IPS-11a (cell line): ENCODE results near the gene CRYBG1.
"Not testable (repeated sequence)": the region's sequence is repeated elsewhere in the genome, so short reads cannot be mapped to it uniquely, and the experiment has no call there.

Source experiments
- H3K4me3 ChIP-seq: one replicate; pipeline ENCODE4 v1.5.1; 2013; ENCODE audit warnings: low read depth, low read length, control low read depth

CRYBG1 gene

DNA sequence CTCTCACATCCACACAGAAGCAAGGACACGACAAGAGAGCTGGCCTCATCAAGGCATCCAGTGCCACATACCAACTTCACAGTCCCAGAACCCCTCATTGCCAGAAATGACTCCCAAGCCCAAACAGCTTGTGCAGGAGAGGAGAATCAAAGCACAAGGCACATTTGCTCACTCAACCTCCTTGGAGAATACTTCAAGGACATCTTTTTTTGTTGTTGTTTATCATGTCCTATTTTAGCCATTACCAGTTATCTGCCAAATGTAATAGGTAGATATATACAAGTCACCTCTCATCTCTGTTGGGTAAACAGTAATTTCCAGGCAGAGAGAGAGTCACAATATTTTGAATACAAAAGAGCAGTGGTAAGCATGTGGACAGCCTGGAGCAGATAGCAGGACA is 221.0 kb downstream of the CRYBG1 start:
- H3K4me3 ChIP-seq, result no peak overlapping the region

DNA sequence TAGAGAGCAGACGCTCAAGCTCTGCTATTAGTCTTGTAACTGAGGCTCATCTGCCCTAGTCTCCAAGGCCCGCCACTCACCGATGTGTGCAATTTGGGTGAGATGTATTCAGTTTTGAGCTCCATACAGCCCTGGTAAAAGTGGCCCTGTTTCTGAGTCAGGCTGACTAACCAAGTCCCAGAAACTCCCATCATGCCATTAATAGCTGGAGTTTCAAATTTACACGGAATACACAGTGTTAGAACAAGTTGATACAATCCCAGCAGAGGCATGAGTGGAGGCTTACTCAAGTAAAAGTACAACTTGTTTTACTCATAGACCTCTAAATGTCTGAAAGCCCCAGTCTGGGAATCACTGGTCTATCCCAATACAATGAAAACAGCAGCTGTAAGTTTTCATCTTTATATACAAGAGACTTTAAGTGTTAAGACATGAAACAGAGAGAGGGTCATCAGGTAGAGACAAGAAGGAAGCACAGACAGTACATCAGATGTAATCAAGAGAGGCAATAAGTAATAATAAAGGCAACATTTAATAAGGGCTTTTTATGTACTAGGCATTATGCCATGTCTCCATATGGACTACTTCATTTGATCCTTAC is 226.4 kb downstream of the CRYBG1 start:
- H3K4me3 ChIP-seq, result no peak overlapping the region

DNA sequence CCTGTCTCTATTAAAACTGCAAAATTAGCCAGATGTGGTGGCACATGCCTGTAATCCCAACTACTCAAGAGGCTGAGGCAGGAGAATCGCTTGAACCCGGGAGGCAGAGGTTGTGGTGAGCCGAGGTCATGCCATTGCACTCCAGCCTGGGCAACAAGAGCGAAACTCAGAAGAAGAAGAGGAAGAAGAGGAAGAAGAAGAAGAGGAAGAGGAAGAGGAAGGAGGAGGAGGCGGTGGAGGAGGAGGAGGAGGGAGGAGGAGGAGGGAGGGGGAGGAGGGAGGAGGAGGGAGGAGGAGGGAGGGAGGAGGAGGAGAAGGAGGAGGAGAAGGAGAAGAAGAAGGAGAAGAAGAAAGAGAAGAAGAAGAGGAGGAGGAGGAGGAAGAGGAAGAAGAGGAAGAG is 228.4 kb downstream of the CRYBG1 start:
- H3K4me3 ChIP-seq, result not testable (repeated sequence)

DNA sequence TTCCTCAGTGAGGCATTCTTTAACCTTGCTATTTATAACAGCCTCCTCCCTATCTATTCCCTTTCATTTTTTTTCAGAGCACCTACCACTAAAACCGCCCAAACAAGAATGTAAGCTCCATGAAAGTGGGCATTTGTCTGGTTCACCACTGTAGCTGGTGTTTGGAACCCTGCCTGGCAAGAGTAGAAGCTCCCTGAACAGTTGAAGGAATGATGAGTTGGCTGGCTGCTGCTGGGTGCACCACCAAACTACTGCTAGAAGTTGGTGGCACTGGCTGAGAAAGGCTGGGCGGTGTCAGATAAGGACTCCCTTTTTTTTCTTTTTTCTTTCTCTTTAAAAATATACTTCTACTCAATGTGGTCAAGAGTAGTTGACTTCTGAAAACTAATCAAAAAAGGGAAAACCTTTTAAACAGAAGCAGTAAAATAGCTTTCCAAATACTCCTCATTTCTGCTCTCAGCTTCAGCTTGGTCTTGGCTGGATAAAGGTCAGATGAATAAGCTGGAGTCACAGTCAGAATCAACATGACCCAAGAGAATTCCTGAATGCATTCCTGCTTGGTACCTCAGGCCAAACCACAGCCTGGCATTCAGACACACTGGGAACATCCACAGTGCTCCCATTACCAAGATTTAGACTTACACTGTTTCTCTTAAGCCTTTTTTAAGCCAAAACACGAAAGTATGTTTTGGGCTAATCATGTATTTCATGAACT is 230.8 kb downstream of the CRYBG1 start:
- H3K4me3 ChIP-seq, result no peak overlapping the region

DNA sequence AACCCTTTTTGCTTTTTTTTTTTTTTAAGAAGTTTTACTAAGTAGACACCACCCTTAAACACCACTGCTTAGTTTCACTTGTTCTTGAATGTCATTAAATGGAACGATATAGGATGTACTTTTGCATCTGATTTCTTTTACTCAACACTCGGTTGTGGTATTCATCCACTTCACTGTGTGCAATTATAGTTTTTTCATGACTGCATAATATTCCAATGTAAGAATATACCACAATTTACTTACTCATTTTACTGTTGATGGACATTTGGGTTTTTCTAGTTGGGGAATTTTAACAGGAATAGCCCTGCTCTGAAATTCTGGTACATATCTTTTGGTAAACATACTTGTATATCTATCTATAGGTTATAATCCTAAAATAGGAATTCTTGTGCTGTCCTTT is 238.9 kb downstream of the CRYBG1 start:
- H3K4me3 ChIP-seq, result no peak overlapping the region

DNA sequence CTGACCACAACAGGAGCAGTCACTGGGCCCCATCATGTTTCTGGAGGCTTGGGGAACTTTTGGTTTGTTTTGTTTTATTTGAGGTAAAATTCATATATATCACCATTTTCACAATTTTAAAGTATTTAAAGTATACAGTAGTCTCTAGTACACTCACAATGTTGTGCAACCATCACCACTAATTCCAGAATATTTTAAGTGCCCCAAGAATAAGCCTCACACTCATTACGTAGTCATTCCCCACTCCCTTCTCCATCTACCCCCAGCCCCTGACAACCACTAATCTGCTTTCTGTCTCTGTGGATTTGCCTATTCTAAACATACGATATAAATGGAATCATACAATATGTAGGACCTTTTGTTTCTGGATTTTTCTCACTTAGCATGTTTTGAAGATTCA is 239.8 kb downstream of the CRYBG1 start:
- H3K4me3 ChIP-seq, result no peak overlapping the region

DNA sequence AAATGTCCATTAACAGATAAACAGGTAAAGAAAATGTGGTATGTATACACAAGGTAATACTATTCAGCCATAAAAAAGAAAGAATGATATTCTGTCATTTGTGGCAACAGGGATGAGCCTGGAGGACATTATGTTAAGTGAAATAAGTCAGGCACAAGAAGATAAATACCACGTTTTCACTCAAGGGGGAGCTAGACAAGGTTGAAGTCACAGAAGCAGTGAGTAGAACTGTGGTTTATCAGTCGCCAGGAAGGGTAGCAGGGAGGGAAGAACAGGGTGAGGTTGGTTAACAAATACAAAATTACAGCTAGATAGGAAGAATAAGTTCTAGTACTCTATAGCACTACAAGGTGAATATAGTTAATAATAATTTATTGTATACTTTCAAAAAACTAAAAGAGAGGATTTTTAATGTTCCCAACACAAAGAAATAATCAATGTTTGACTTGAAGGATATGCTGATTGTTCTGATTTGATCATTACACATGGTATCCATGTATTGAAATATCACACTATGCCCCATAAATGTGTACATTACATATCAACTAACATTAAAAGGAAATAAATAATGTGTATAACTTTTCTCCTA is 247.7 kb downstream of the CRYBG1 start:
- H3K4me3 ChIP-seq, result no peak overlapping the region

DNA sequence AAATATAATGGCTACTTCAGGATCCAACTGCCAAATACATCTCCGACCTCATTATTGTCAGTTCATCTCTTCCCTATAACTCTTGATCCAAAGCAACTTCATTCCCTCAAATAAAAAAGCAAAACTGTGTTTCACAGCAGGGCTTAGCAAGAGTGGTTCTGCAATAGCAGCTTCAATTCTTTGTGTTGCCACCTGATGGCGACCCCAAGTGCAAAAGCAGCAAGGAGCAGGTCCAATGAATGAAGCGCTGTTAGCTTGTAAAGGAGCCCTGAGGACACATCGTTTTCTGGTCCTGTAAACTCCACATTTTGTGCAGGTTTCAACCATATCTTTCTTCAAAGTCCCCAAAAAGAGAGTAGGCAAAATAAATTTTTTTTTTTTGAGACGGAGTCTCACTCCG is 249.2 kb downstream of the CRYBG1 start:
- no peak overlapping the region for H3K4me3 ChIP-seq

DNA sequence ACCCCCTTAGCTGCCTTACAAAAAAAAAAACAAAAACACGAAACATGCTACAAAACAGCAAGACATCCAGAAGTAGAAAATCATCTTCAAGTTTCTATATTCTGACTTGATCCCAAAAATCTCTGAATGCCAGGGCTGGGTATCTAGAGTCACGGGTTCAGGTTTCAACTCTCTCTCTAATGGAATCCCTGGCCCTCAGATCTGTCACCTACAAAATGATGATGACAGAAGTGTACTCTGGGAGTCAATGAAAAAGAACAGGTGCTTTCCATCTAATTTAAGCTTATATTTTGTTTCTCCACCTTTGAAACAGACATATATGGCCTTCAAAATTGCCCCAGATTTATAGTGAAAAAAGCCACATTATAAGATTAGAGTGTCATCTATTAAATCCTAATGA is 250.5 kb downstream of the CRYBG1 start:
- no peak overlapping the region for H3K4me3 ChIP-seq

DNA sequence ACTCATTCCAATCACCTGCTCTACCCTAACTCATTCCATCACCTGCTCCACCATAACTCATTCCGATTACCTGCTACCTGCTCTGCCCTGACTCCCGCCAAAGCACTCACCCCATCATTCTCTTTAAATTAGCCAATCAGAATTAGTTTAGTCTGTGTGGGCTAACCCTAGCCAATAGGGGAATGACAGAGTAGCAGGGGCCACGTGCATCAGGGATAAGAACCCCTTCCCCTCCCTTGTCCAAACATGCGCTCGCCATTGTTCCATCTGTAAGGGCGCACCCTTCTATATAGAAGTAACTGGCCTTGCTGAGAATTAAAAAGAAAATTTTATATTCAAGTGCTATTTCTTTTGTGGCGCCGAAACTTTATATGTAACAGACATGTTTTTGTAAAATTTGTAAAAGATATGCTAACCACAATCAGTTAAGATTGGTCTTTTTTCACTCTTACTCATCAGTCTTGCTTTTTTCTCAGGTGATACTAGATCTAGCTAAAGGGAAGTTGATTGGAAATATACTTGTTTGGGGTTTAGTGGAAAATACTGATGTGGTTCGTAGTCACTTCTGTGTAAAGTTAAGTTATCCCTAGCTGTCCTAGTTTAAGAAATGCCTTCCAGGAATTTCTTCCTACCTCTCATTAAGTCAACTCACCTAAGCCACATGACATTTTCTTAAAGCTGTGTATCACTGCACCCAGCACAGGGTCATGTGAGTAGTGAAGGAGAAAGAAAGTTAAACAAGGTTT is 252.3 kb downstream of the CRYBG1 start:
- H3K4me3 ChIP-seq, result no peak overlapping the region

DNA sequence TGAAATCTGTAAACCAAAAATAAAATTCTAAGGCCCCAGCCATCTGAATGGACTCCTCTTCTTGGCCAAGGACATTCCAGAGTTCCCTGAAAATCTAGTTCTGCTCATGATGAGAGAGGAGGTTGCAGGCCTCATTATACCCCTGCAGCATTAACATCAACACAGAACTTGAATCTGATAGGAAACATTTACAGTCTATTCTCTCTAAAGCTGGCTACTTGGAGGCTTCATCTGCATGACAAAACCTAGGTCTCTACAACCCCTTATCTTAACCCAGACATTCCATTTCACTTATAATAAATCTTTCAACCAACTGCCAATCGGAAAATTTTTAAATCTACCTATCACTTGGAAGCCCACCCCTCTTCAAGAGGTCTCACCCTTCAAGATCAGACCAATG is 253.1 kb downstream of the CRYBG1 start:
- H3K4me3 ChIP-seq, result no peak overlapping the region

DNA sequence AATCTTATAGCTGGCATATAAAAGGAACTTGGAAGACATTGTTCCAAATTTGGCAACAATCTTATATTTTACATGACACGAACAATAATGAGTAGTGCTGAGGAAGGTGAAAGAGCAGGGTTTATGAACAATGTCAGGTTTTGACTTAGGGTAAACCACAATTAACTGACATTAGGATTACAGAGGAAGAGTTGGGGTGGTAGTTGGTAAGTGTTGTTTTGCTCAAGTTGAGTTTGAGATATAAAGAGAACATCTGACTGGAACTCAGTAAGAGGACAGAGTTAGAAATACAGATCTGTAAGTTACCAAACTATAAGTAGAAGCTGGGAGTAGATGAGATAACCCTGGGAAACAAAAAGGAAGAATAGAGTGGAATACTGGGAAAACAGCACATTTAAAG is 253.6 kb downstream of the CRYBG1 start:
- no peak overlapping the region for H3K4me3 ChIP-seq

DNA sequence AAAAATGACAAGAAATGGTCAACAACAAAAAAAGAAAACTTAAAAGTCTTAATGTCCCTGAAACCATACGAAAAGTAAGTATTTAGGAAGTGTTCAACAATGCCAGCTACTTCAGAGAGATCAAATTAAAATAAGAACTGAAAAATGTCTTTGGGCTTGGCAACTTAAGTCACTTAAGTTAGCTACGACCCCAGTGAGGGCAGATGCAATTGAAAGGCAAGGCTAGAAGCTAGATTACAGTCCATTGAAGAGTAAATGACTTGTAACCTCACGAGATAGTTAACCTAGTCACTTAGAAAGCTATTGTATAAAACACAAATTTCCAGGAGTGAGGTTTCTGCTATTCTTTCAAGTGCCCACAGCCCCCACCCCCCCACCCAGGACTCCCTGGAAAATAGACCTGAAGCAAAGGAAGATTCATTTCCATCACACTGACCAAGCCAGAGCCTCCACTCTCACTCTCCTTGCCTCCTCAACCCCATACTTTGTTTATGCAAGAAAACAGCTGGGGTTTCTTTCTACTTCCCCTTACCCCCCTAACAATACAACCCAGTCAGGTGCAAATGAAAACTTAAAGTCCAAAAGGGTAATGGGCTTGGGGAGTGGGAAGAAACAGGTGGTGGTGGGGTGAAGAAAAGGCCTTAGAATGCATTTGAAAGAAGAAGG is 254.2 kb downstream of the CRYBG1 start:
- no peak overlapping the region for H3K4me3 ChIP-seq

DNA sequence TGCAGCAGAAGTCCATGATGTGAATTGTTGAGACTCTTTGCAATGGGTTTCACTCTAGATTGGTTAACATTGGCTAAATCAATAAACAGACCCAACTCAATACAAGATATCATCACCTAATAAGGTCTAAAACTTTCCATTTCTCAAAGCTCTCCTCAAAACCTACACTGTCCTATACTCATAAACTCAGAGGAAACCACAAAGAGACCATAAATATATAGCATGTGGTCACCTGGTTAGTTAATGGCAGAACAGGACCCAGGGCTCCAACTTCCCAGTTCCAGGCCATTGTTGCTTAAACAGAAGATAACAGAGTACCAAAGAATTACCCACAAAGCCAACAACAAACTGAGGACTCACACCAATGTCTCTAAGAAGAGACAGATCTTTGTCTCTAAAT is 256.8 kb downstream of the CRYBG1 start:
- no peak overlapping the region for H3K4me3 ChIP-seq

DNA sequence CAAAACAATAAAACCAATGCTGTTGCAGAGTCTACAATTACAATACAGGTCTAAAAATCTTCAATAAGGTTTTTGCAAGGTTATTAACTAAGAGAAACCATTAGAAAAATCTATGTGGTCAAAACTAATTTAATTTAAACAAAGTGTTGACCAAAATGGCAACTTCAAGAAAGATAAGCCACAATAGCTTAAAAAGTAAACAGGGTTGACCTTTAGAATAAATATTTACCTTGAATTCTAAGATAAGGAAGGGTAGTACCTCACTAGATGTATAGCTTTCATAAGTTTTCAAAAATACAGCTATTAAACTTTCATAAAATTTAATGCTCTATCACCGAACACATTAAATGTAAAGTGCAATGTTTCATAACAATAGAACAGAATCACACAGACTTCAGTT is 257.3 kb downstream of the CRYBG1 start:
- no peak overlapping the region for H3K4me3 ChIP-seq

DNA sequence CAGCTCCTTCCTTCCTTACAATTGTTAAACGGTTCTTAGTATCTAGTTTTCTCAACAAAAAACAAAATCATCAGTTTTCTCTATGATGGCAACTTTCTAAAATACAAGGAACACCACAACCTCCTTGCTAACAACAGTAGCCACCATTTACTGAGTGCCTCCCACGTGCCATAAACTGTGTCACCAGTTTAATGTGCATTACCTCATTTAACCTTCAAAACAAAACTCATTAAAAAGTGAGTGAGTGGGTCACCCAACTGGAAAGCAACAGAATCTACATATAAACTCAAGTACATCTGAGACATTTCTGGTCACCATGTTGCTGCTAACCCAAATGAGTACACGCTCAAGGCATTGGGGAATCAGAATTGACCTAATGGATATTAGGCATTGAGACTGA is 257.8 kb downstream of the CRYBG1 start:
- no peak overlapping the region for H3K4me3 ChIP-seq

DNA sequence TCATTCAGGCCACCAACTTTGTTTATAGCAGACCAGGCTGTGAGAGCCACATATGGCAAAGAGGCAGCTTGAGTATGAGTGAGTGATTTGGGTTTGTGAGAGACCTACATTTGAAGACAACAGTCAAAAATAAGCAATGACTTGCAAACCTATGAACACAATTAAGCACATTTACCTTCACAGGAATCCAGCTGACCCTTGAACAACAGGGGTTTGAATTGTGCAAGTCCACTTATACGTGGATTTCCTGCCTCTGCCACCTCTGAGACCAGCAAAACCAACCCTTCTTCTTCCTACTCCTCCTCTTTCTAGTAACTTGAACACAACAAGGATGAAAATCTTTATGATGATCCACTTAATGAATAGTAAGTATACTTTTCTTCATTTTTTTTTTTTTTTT is 258.7 kb downstream of the CRYBG1 start:
- no peak overlapping the region for H3K4me3 ChIP-seq

DNA sequence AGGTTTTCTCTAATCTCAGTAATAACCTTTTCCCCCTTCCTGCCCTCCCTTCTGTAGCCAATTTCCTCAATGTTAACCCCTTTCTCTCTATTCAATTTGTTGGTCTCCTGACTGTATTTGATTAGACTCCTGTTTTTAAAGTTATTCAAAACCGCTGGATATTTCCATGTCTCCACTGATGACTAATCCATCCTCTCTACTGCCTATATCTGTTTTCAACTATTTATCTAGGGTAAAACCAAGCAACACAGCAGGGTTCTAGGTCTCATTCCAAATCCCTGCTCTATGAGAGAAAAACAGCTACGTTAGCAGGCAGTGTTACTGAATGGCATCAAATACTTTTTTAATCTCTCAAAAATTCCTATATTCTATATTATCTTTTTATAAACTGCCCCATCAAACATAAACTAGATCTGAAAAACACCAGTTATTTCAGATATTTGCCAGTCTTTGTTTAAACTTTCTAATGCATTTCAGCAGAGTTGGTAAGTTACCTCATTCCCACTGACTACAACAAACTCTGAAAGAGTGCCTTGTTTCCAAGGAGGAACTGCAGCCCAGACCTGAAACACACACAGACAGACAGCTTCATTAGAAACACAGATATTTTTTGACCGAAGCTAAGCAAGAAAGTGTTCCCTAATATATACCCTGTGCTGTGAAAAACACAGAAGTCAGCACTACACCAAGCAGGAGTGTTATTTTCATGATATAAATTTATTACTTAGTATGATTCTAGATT is 260.6 kb downstream of the CRYBG1 start:
- no peak overlapping the region for H3K4me3 ChIP-seq
